Activated naive CD4-positive, alpha-beta T cell treated with anti-CD3 and anti-CD28 coated beads, Interleukin-2, amount 10 ng/mL, durations not matched to agents 7 days and 5 days (primary cell): Measurements from ENCODE around the gene BICRAL.
"Not testable (repeated sequence)": the region's sequence is repeated elsewhere in the genome, so short reads cannot be mapped to it uniquely, and the experiment has no call there.

Experiments
- CTCF ChIA-PET: fragments of 350-600 bp; sonication (Branson Sonifier 250); formaldehyde crosslinking; loops from one replicate; lab custom pipeline; 2021; ENCODE audit warnings: antibody characterized with exemption; lab: Charles Lee
- DNase-seq: peaks from one replicate; pipeline ENCODE4 v3.0.0-alpha.2; 2020
- H3K27ac Mint-ChIP-seq: one replicate; pipeline ENCODE4 v1.8.0; 2021; ENCODE audit warnings: mild to moderate bottlenecking, moderate library complexity, mixed read lengths
- H3K27me3 Mint-ChIP-seq: one replicate; pipeline ENCODE4 v1.8.0; 2021; ENCODE audit warnings: mild to moderate bottlenecking, mixed read lengths
- H3K36me3 Mint-ChIP-seq: one replicate; pipeline ENCODE4 v1.8.0; 2021; ENCODE audit warnings: mixed read lengths
- H3K4me1 Mint-ChIP-seq: one replicate; pipeline ENCODE4 v1.8.0; 2021; ENCODE audit warnings: mixed read lengths
- H3K4me3 Mint-ChIP-seq: one replicate; pipeline ENCODE4 v1.8.0; 2021; ENCODE audit warnings: mild to moderate bottlenecking, moderate library complexity, mixed read lengths
- H3K9me3 Mint-ChIP-seq: one replicate; pipeline ENCODE4 v1.8.0; 2021; ENCODE audit warnings: mixed read lengths

BICRAL gene

DNA sequence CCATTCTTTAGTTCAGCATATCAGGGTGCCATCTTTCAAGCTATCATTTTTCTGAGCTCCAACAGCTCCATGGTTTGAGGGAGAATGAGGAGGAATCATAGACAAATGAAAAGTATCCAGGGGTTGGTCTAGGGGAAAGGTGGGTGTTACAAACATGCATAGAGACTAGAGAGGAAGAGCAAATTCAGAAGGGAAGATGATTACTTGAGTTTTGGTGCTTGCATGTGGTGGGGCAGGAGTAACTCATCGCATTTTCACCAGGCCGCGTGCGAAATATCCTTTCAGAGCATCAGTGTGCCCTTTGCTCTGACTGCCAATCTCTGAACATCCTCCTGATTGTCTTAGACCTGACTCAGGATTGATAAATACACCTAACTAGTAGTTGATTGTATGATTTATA, 7.7 kb upstream of the BICRAL start:
- CTCF ChIA-PET, result interaction anchor here (1.0 kb wide), 1 partner anchor 10 kb away, joined by 3 read pairs; no protein-coding TSS in a partner anchor
- Mint-ChIP-seq H3K4me3 (peak overlapping the region; percentile 68), H3K27ac (peak overlapping the region; percentile 98)

GRCh38 chr6:42774821-42775487, 6.9 kb upstream of the BICRAL start:
- H3K4me1 Mint-ChIP-seq, result peaks cover 80% of the 10 kb centered on the region
- not testable (repeated sequence) for H3K9me3 Mint-ChIP-seq, H3K27me3 Mint-ChIP-seq
- peak overlapping the region; percentile 68 for H3K4me3 Mint-ChIP-seq
- CTCF ChIA-PET, result interaction anchor here (1.4 kb wide), 1 partner anchor 113 kb away, joined by 4 read pairs; no protein-coding TSS in a partner anchor
- peak overlapping the region; percentile 98 for H3K27ac Mint-ChIP-seq
- peaks cover 17% of the 10 kb centered on the region for H3K36me3 Mint-ChIP-seq
- DNase-seq, result peak; percentile 68

More for the DNA sequence above, 7.7 kb upstream of the BICRAL start:
- H3K4me1 Mint-ChIP-seq, result peaks cover 80% of the 10 kb centered on the region
- DNase-seq, result peak; percentile 47
- no peaks in the 10 kb centered on the region for H3K27me3 Mint-ChIP-seq
- H3K36me3 Mint-ChIP-seq, result peaks cover 23% of the 10 kb centered on the region
- no peaks in the 10 kb centered on the region for H3K9me3 Mint-ChIP-seq

DNA sequence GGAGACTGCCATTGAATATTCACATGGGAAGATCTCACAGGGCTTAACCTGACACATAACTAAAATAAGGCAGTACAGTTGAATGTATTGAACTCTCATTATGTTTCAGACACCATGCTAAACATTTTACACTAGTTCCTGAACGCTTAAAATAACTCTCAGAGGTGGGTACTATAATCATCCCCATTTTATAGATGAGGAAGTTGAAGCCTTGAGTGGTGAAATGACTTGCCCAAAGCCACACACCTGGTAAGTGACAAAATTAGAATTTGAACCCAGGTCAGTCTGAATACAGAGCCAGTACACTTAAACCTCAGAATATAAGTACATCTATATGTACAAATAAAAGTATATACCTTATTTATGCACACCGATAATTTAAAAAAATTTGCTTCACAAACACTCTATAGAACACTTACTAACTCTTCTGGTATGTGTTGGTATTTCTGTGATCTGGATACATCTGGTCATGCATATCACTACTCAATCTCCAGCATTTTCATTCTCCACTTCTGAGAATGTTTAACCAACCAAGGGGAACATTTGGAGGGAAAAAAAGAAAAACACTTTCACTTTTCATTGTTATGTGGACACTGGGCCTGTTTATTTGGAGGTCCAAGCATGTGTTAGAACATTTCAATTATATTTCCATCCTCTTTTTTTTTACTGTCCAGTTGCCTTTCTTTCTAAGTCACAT, 4.6 kb upstream of the BICRAL start:
- Mint-ChIP-seq H3K27ac (no peak overlapping the region), H3K4me3 (no peak overlapping the region), H3K9me3 (no peaks in the 10 kb centered on the region), H3K4me1 (peaks cover 71% of the 10 kb centered on the region), H3K36me3 (peaks cover 17% of the 10 kb centered on the region), H3K27me3 (no peaks in the 10 kb centered on the region)
- no peak for DNase-seq
- CTCF ChIA-PET, result no interaction called here

GRCh38 chr6:42778122-42778521, 3.7 kb upstream of the BICRAL start:
- H3K4me1 Mint-ChIP-seq, result peaks cover 65% of the 10 kb centered on the region
- H3K27ac Mint-ChIP-seq, result no peak overlapping the region
- H3K27me3 Mint-ChIP-seq, result no peaks in the 10 kb centered on the region
- CTCF ChIA-PET, result interaction anchor here (1.0 kb wide), 1 partner anchor 116 kb away, joined by 3 read pairs; no protein-coding TSS in a partner anchor
- DNase-seq, result no peak
- H3K9me3 Mint-ChIP-seq, result no peaks in the 10 kb centered on the region
- peaks cover 17% of the 10 kb centered on the region for H3K36me3 Mint-ChIP-seq
- no peak overlapping the region for H3K4me3 Mint-ChIP-seq

DNA sequence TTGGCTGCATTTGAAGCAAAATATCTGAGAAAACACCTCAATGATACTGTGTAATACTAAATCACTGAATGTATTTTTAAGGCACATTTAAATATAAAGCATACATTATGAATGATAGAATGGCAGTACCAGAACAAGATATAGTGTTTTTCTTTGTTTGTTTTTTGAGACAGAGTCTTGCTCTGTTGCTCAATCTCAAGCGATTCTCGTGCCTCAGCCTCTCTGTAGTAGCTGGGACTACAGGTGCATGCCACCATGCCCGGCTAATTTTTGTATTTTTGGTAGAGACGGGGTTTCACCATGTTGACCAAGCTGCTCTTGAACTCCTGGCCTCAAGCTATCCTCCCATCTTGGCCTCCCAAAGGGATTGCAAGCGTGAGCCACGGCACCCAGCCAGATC, 2.3 kb upstream of the BICRAL start:
- H3K4me1 Mint-ChIP-seq, result peaks cover 57% of the 10 kb centered on the region
- CTCF ChIA-PET, result no interaction called here
- no peak overlapping the region for H3K4me3 Mint-ChIP-seq
- H3K27me3 Mint-ChIP-seq, result no peaks in the 10 kb centered on the region
- no peaks in the 10 kb centered on the region for H3K9me3 Mint-ChIP-seq
- peaks cover 25% of the 10 kb centered on the region for H3K36me3 Mint-ChIP-seq
- no peak for DNase-seq
- no peak overlapping the region for H3K27ac Mint-ChIP-seq

DNA sequence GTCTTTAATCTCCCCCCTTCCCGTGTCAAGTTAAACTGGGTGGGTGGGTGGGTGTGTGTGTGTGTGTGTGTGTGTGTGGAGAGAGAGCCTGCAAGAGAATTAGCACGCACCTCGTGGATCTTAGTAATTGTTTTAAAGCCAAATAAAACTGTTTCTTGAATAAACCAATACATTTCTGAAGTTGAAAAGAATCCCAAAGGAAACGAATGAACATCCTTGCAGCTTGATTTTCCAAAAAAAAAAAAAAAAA, 381 bp upstream of the BICRAL start:
- H3K27me3 Mint-ChIP-seq, result no peaks in the 10 kb centered on the region
- peaks cover 42% of the 10 kb centered on the region for H3K4me1 Mint-ChIP-seq
- peak overlapping the region; percentile 100 for H3K27ac Mint-ChIP-seq
- CTCF ChIA-PET, result no interaction called here
- no peak for DNase-seq
- H3K4me3 Mint-ChIP-seq, result peak overlapping the region; percentile 81
- no peaks in the 10 kb centered on the region for H3K9me3 Mint-ChIP-seq
- peaks cover 30% of the 10 kb centered on the region for H3K36me3 Mint-ChIP-seq

DNA sequence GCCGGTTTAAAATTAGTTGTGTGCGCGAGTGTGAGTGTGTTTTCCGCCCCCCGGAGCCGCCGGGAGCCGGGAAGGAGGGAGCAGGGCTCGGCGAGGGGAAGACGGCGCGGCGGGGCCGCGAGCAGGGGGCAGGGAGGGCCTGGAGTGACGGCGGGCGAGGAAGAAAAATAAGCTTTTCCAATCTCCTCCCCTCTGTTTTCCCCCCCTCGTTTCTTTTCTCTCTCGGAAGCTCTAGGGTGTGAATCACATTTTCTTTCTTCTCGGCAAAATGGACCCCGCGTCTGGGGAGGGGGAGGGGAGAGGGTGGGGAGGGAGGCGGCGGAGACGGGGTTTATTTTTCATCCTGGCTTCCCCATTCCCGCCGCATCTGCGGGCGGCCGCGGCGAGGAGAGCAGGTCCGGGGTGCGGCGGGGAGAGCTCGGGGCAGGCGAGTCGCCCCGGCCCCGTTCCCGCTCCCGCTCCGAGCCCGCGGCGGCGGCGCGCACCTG, 881 bp downstream of the BICRAL start:
- Mint-ChIP-seq H3K27ac (peak overlapping the region; percentile 100), H3K36me3 (peaks cover 19% of the 10 kb centered on the region), H3K4me3 (peak overlapping the region; percentile 81), H3K4me1 (peaks cover 30% of the 10 kb centered on the region), H3K9me3 (no peaks in the 10 kb centered on the region), H3K27me3 (no peaks in the 10 kb centered on the region)
- DNase-seq, result peak; percentile 78
- CTCF ChIA-PET, result no interaction called here

GRCh38 chr6:42783177-42783875, 1.5 kb downstream of the BICRAL start:
- Mint-ChIP-seq H3K27ac (peak overlapping the region; percentile 97), H3K9me3 (no peaks in the 10 kb centered on the region), H3K4me1 (peaks cover 26% of the 10 kb centered on the region), H3K27me3 (no peaks in the 10 kb centered on the region), H3K36me3 (peaks cover 20% of the 10 kb centered on the region), H3K4me3 (peak overlapping the region; percentile 92)
- DNase-seq, result peak; percentile 77
- CTCF ChIA-PET, result no interaction called here

GRCh38 chr6:42783876-42784642, 2.2 kb downstream of the BICRAL start:
- CTCF ChIA-PET, result interaction anchor here (1.4 kb wide), 1 partner anchor 10 kb away, joined by 3 read pairs; no protein-coding TSS in a partner anchor
- DNase-seq, result no peak
- no peaks in the 10 kb centered on the region for H3K9me3 Mint-ChIP-seq
- H3K27me3 Mint-ChIP-seq, result no peaks in the 10 kb centered on the region
- H3K36me3 Mint-ChIP-seq, result peaks cover 24% of the 10 kb centered on the region
- H3K27ac Mint-ChIP-seq, result peak overlapping the region; percentile 97
- peak overlapping the region; percentile 92 for H3K4me3 Mint-ChIP-seq
- peaks cover 23% of the 10 kb centered on the region for H3K4me1 Mint-ChIP-seq

GRCh38 chr6:42784717-42785498, 3.1 kb downstream of the BICRAL start:
- H3K36me3 Mint-ChIP-seq, result peaks cover 25% of the 10 kb centered on the region
- no peak for DNase-seq
- H3K4me1 Mint-ChIP-seq, result peaks cover 20% of the 10 kb centered on the region
- no peaks in the 10 kb centered on the region for H3K9me3 Mint-ChIP-seq
- H3K27me3 Mint-ChIP-seq, result no peaks in the 10 kb centered on the region
- H3K27ac Mint-ChIP-seq, result peak overlapping the region; percentile 97
- CTCF ChIA-PET, result interaction anchor here (1.4 kb wide), 1 partner anchor 11 kb away, joined by 3 read pairs; no protein-coding TSS in a partner anchor
- peak overlapping the region; percentile 92 for H3K4me3 Mint-ChIP-seq

- no peak for DNase-seq
- CTCF ChIA-PET, result no interaction called here
Observed at GRCh38 chr6:42786525-42786985, 4.7 kb downstream of the BICRAL start.

DNA sequence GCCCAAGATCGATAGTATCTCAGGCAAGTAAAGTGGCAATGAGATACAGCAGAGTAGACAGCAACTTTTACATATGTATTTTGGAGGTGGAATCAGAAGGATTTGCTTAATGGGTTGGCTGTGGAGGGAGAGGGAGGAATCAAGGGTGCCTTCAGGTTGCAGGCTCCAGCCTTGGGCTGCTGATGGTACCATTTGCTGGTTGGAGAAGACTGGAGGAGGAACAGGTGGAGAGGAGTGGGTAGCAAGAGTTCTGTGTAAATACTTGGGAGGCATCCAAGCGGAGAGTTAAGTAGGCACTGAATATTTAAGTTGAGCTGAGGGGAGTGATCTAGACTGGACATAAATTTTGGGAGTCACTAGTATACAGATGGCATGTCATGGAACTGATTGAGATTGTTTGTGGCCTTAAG, 5.2 kb downstream of the BICRAL start:
- Mint-ChIP-seq H3K27ac (no peak overlapping the region), H3K4me3 (no peak overlapping the region), H3K4me1 (peaks cover 18% of the 10 kb centered on the region), H3K36me3 (peaks cover 32% of the 10 kb centered on the region), H3K27me3 (no peaks in the 10 kb centered on the region), H3K9me3 (no peaks in the 10 kb centered on the region)
- CTCF ChIA-PET, result no interaction called here
- DNase-seq, result no peak

More at GRCh38 chr6:42786525-42786985, 4.7 kb downstream of the BICRAL start:
- no peaks in the 10 kb centered on the region for H3K27me3 Mint-ChIP-seq
- H3K9me3 Mint-ChIP-seq, result no peaks in the 10 kb centered on the region
- H3K36me3 Mint-ChIP-seq, result peaks cover 34% of the 10 kb centered on the region
- no peak overlapping the region for H3K4me3 Mint-ChIP-seq
- no peak overlapping the region for H3K27ac Mint-ChIP-seq
- H3K4me1 Mint-ChIP-seq, result peaks cover 18% of the 10 kb centered on the region

- Mint-ChIP-seq H3K4me1 (peaks cover 18% of the 10 kb centered on the region), H3K4me3 (no peak overlapping the region), H3K27me3 (no peaks in the 10 kb centered on the region), H3K9me3 (no peaks in the 10 kb centered on the region), H3K27ac (no peak overlapping the region), H3K36me3 (peaks cover 32% of the 10 kb centered on the region)
- no peak for DNase-seq
- CTCF ChIA-PET, result no interaction called here
Observed at GRCh38 chr6:42788671-42789070, 6.8 kb downstream of the BICRAL start.
